ENCODE data around the gene RAB9A. TPM values are rescaled to one million over a fixed set of nuclear protein-coding genes. Genes with fewer than 3 reads are reported as not detected.
"Not testable (repeated sequence)": the region's sequence is repeated elsewhere in the genome, so short reads cannot be mapped to it uniquely, and the experiment has no call there.

The RAB9A gene, protein sequence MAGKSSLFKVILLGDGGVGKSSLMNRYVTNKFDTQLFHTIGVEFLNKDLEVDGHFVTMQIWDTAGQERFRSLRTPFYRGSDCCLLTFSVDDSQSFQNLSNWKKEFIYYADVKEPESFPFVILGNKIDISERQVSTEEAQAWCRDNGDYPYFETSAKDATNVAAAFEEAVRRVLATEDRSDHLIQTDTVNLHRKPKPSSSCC
- total RNA-seq: 10 to 100 TPM; 10.6 to 11.2 TPM

DNA sequence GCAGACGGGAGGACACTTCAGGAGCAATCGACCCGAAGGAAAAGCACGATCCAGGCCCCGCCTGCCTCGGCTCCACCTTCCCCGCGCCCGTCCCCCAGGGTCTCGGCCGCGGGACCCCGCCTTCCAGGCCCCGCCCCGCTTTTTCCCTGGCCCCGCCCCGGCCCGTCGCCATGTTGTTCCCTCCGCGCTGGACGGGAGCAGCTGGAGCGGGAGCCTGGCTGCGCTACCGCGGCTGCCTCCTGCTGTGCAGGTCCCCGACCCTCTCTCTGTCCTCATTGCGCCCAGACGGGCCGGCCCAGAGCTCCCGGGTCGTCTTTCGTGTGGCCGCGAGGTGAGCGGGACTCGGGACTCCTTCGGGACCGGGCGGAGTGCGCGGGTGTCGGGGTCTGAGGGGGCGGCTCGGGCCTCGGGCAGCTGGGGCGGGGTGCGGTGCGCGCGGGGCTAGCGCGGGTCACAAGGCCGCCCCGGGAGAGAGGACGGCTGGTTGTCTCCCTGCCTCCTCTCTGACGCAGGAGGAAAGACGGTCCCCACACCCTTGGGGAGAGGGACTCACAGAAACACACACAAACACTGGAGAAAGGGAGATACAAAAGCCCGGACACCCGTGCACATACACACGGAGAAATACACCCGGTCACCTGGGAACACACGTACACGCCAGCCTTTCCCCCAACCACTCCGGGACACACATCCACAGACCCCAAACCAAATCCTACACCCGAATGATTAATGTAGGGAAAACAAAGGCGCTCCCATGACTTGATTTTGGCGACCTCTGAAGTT, at the start of gene RAB9A:
Gene RAB9A, plus strand, starts transcription at position 171 of the 783 bp plus-strand sequence. CDS start 19,619 bp downstream, outside the sequence.
- H3K27ac Mint-ChIP-seq: peak within 1 kb of the TSS; percentile 81

DNA sequence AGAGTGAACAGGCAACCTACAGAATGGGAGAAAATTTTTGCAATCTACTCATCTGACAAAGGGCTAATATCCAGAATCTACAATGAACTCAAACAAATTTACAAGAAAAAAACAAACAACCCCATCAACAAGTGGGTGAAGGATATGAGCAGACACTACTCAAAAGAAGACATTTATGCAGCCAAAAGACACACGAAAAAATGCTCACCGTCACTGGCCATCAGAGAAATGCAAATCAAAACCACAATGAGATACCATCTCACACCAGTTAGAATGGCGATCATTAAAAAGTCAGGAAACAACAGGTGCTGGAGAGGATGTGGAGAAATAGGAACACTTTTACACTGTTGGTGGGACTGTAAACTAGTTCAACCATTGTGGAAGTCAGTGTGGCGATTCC, 47.2 kb upstream of the RAB9A start:
- H3K27ac Mint-ChIP-seq; CTCF ChIA-PET; H3K36me3 Mint-ChIP-seq (ENCODE audit: low read depth); POLR2A ChIA-PET; DNase-seq; H3K4me1 Mint-ChIP-seq (ENCODE audit: low read depth); H3K4me3 Mint-ChIP-seq; H3K9me3 Mint-ChIP-seq (ENCODE audit: insufficient read depth); ATAC-seq; H3K27me3 Mint-ChIP-seq (ENCODE audit: low read depth): not testable (repeated sequence)

More for the DNA sequence above, at the start of gene RAB9A:
- ChIA-PET CTCF (interaction anchor here (1.2 to 1.4 kb wide), 2 partner anchors 19 to 182 kb away, joined by 4 to 5 read pairs; no protein-coding TSS in a partner anchor), POLR2A (interaction anchor here (1.0 to 2.4 kb wide), 5 partner anchors 20 to 341 kb away, joined by 4 to 18 read pairs (median 4); partner anchors contain the start of genes GEMIN8, OFD1, TCEANC and TRAPPC2)
- Mint-ChIP-seq H3K9me3 (ENCODE audit: insufficient read depth) (no peaks in the 10 kb centered on the region), H3K36me3 (ENCODE audit: low read depth) (peaks cover 8% of the 10 kb centered on the region), H3K4me3 (peak within 1 kb of the TSS; percentile 75), H3K4me1 (ENCODE audit: low read depth) (peaks cover 48% of the 10 kb centered on the region), H3K27me3 (ENCODE audit: low read depth) (no peaks in the 10 kb centered on the region)
- peak; percentile 78 for DNase-seq
- peak; percentile 96 for ATAC-seq

DNA sequence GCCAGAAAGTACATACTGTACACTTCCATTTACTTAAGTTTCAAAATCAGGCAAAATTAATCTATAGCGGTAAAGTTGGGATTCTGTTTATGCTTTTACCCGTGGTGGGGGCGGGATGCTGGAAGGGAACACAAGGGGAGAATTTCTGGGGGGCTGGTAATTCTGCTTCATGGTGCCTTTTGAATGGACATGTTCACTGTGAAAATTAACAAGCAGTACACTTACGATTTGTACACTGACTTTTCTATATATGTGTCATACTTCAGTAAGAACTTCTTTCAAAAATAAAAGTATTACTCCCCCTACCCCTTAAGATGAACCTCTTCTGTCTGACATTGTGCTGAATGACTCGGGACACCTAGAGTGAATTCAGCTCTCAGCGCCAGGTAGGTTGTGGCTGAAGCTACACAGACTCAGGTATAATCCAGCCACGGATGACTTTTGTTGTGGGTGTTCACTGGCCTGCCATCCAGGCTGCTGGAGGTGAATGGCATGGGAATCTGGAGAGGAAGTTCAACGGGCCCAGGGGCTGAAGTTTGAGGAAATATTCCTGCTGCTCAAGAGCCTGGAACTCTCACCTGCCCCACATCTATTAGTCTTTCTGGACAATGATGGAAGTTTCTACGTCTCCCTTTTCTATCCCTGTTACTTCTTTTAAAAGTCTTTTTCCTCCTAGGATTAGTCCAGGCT, 43.3 kb upstream of the RAB9A start:
- CTCF ChIA-PET: interaction anchor here (0.6 to 4.9 kb wide), 26 partner anchors 13 to 831 kb away, joined by 3 to 50 read pairs (median 4); no protein-coding TSS in a partner anchor
- ATAC-seq: no peak
- Mint-ChIP-seq H3K4me1 (ENCODE audit: low read depth) (peaks cover 8% of the 10 kb centered on the region), H3K36me3 (ENCODE audit: low read depth) (no peaks in the 10 kb centered on the region), H3K27me3 (ENCODE audit: low read depth) (no peaks in the 10 kb centered on the region), H3K4me3 (no peak overlapping the region), H3K9me3 (ENCODE audit: insufficient read depth) (no peaks in the 10 kb centered on the region), H3K27ac (no peak overlapping the region)
- POLR2A ChIA-PET: no interaction called here
- no peak for DNase-seq

DNA sequence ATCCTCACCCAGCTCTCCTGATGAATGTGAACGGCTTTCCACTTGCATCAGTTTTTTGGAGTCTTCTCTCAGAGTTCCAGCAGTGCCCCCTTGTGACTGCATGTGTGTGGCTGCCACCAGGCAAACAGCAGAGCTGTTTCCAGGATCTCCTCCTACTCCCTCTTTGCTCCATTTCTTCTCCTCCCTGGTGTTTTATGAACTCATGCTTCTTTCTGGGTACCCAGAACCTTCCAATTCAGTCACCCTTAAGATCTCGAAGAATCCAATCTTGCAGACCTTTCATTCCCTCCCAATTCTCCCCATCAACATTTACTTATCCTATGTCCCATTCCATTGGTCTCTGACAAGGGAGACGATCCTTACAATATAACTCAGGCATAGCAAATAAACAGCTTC, 42.8 kb upstream of the RAB9A start:
- ChIA-PET CTCF (interaction anchor here (0.6 to 4.9 kb wide), 28 partner anchors 13 to 832 kb away, joined by 3 to 50 read pairs (median 4); no protein-coding TSS in a partner anchor), POLR2A (no interaction called here)
- Mint-ChIP-seq H3K36me3 (ENCODE audit: low read depth) (no peaks in the 10 kb centered on the region), H3K4me3 (no peak overlapping the region), H3K9me3 (ENCODE audit: insufficient read depth) (no peaks in the 10 kb centered on the region), H3K27me3 (ENCODE audit: low read depth) (no peaks in the 10 kb centered on the region), H3K27ac (no peak overlapping the region), H3K4me1 (ENCODE audit: low read depth) (peaks cover 8% of the 10 kb centered on the region)
- no peak for ATAC-seq
- peak; percentile 55 for DNase-seq

DNA sequence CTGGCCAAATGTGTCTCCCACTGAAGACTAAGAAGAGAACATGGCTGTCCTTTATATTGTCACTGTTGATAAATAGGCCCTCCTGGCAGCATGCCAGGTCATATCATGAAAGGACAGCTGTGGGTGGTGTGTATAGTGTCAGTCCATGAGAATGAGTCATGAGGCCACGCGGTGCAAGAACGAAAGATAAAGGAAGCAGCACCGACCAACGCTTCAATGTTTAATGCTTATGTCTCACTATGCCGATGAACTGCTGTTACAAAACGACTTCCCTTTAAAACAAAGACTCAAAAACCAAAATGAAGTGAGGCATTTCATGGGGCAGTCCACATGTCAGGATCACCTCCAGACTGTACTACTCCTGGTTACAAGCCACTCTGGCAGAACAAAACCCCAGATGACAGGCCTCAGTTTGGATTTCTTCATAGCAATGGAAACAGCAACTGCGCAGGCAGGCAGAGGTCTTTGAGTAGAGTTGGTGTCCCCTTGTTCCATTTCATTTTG, 41.2 kb upstream of the RAB9A start:
- Mint-ChIP-seq H3K27me3 (ENCODE audit: low read depth) (no peaks in the 10 kb centered on the region), H3K4me3 (no peak overlapping the region), H3K27ac (peak overlapping the region; percentile 84), H3K9me3 (ENCODE audit: insufficient read depth) (no peaks in the 10 kb centered on the region), H3K4me1 (ENCODE audit: low read depth) (peaks cover 13% of the 10 kb centered on the region), H3K36me3 (ENCODE audit: low read depth) (no peaks in the 10 kb centered on the region)
- DNase-seq: peak; percentile 45
- POLR2A ChIA-PET: no interaction called here
- peak; percentile 73 for ATAC-seq
- CTCF ChIA-PET: interaction anchor here (0.9 to 2.3 kb wide), 2 partner anchors 99 to 143 kb away, joined by 3 to 13 read pairs; no protein-coding TSS in a partner anchor

DNA sequence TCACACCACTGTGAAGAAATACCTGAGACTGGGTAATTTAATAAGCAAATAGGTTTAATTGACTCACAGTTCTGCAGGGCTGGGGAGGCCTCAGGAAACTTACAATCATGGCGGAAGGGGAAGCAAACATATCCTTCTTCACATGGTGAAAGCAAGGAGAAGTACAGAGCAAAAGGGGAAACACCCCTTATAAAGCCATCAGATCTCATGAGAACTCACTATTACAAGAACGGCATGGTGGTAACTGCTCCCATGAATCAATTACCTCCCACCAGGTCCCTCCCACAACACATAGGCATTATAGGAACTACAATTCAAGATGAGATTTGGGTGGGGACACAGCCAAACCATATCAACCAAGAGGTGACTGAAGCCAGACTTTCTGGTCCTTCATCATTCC, 40.6 kb upstream of the RAB9A start:
- H3K36me3 Mint-ChIP-seq (ENCODE audit: low read depth); H3K4me3 Mint-ChIP-seq; POLR2A ChIA-PET; H3K27ac Mint-ChIP-seq; H3K27me3 Mint-ChIP-seq (ENCODE audit: low read depth); ATAC-seq; DNase-seq; H3K9me3 Mint-ChIP-seq (ENCODE audit: insufficient read depth); CTCF ChIA-PET: not testable (repeated sequence)
- H3K4me1 Mint-ChIP-seq (ENCODE audit: low read depth): peaks cover 13% of the 10 kb centered on the region

DNA sequence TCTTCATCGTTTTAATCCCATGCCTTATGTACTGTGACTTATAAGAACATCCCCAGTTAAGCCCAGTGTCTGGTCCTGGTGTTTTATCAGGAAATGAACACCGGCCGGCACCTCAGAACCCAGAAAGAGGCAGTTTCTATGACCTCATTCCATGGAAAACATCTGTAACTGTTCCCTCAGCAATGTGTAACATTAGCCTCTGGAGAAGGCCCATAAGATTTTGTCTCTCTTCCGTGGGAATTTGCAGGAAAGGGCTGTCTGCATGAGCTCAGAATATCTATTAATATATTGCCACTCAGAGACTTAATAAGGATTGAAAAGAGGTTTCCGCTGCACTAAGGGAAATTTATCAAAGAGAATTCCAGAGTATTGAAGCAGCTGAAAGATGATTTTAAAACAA, 39.1 kb upstream of the RAB9A start:
- H3K9me3 Mint-ChIP-seq (ENCODE audit: insufficient read depth): no peaks in the 10 kb centered on the region
- H3K27me3 Mint-ChIP-seq (ENCODE audit: low read depth): no peaks in the 10 kb centered on the region
- ATAC-seq (no peak), DNase-seq (no peak)
- H3K4me3 Mint-ChIP-seq: no peak overlapping the region
- H3K27ac Mint-ChIP-seq: no peak overlapping the region
- CTCF ChIA-PET: no interaction called here
- POLR2A ChIA-PET: no interaction called here
- H3K4me1 Mint-ChIP-seq (ENCODE audit: low read depth): peaks cover 19% of the 10 kb centered on the region
- no peaks in the 10 kb centered on the region for H3K36me3 Mint-ChIP-seq (ENCODE audit: low read depth)

DNA sequence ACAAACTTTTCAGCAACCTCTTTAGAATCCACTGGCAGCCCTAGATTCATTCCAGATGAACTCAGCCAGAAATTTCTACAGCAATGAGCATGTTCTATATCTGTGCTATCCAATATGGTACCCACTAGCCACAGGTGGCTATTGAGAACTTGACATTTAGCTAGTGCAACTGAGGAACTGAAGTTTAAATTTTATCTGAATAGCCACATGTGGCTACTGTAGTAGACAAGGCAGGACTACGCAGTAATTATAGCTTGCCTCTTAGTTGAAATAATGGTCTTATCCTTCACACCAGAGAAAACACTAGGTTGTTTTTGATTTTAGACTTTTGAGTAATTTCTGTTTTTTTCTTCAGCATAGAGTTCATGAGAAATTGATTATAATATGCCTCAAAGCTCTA, 38.6 kb upstream of the RAB9A start:
- ATAC-seq (no peak), DNase-seq (no peak)
- H3K4me1 Mint-ChIP-seq (ENCODE audit: low read depth): peaks cover 23% of the 10 kb centered on the region
- H3K27me3 Mint-ChIP-seq (ENCODE audit: low read depth): no peaks in the 10 kb centered on the region
- H3K27ac Mint-ChIP-seq: no peak overlapping the region
- H3K36me3 Mint-ChIP-seq (ENCODE audit: low read depth): no peaks in the 10 kb centered on the region
- POLR2A ChIA-PET: no interaction called here
- no peak overlapping the region for H3K4me3 Mint-ChIP-seq
- no peaks in the 10 kb centered on the region for H3K9me3 Mint-ChIP-seq (ENCODE audit: insufficient read depth)
- CTCF ChIA-PET: interaction anchor here (1.0 to 1.2 kb wide), 3 partner anchors 142 to 704 kb away, joined by 3 to 6 read pairs (median 3); no protein-coding TSS in a partner anchor

DNA sequence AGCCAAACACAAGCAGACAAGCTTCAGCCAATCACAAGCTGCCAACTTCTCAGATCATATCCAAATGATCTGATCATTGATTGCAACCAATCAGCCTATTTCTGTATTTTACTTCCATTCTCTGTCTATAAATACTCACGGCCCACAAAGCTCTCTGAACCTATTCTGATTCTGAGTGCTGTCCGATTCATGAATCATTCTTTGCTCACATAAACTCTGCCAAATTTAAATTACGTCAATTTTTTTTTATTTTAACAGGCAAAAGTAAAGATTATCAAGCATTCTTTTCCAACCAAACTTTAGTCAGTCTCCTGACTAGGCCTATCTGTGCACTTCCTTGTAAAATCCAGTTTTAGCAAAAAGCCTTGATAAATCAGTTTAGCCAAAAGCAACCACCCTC, 37.8 kb upstream of the RAB9A start:
- no peaks in the 10 kb centered on the region for H3K36me3 Mint-ChIP-seq (ENCODE audit: low read depth)
- no peaks in the 10 kb centered on the region for H3K27me3 Mint-ChIP-seq (ENCODE audit: low read depth)
- ATAC-seq (no peak), DNase-seq (no peak)
- ChIA-PET CTCF (interaction anchor here (1.0 to 1.2 kb wide), 3 partner anchors 143 to 704 kb away, joined by 3 to 6 read pairs (median 3); no protein-coding TSS in a partner anchor), POLR2A (interaction anchor here (0.7 kb wide), 1 partner anchor 83 kb away, joined by 3 read pairs; the partner anchor contains the start of genes OFD1 and TRAPPC2)
- peaks cover 26% of the 10 kb centered on the region for H3K4me1 Mint-ChIP-seq (ENCODE audit: low read depth)
- no peaks in the 10 kb centered on the region for H3K9me3 Mint-ChIP-seq (ENCODE audit: insufficient read depth)
- no peak overlapping the region for H3K27ac Mint-ChIP-seq
- no peak overlapping the region for H3K4me3 Mint-ChIP-seq

DNA sequence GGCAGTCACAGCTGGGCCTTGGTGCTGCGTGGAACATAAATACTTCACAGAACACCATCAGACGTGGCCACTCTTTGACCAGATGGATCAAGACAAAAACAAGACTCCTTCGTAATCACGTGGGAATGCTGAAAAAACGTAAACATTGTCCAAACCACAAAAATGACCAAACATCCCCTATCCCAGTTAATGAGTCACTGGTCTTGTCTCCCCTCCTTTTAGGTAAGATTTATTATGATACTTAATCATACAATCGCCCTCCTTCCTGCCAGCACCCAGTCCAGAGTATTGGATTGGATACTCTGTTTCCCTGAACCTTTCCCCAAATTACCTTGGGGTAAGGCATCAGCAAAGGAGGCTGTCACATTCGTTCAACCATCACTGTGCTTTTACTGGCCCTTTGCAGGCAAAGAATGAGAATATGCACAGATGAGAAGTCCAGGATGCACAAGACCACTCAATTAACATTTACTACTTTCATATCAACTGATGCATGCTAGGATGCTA, 36.6 kb upstream of the RAB9A start:
- no peak for DNase-seq
- H3K27me3 Mint-ChIP-seq (ENCODE audit: low read depth): no peaks in the 10 kb centered on the region

More for the DNA sequence above, 36.6 kb upstream of the RAB9A start:
- H3K27ac Mint-ChIP-seq: peak overlapping the region; percentile 94
- peaks cover 3% of the 10 kb centered on the region for H3K36me3 Mint-ChIP-seq (ENCODE audit: low read depth)
- ChIA-PET CTCF (no interaction called here), POLR2A (interaction anchor here (0.6 to 1.4 kb wide), 5 partner anchors 36 to 372 kb away, joined by 3 to 9 read pairs (median 3); partner anchors contain the start of genes OFD1, RAB9A and TRAPPC2)
- peak overlapping the region; percentile 83 for H3K4me3 Mint-ChIP-seq
- no peak for ATAC-seq
- H3K9me3 Mint-ChIP-seq (ENCODE audit: insufficient read depth): no peaks in the 10 kb centered on the region
- H3K4me1 Mint-ChIP-seq (ENCODE audit: low read depth): peaks cover 26% of the 10 kb centered on the region

Data from activated CD8-positive, alpha-beta T cell treated with anti-CD3 and anti-CD28 coated beads, Interleukin-2, amount 10 ng/mL, durations not matched to agents 7 days and 5 days (primary cell).